HL-60 (cell line): ENCODE results near the gene TXNDC8.
"Not testable (repeated sequence)": the region's sequence is repeated elsewhere in the genome, so short reads cannot be mapped to it uniquely, and the experiment has no call there.

ENCODE experiments used
- POLR2AphosphoS5 ChIP-seq: IDR thresholded peaks from 2 replicates; pipeline ENCODE4 v1.6.1; 2012; ENCODE audit warnings: low read depth
- TF ChIP-seq, protein P1 (sequence below): IDR thresholded peaks from one replicate; pipeline ENCODE4 v1.5.1; 2011; ENCODE audit warnings: low read length, control low read depth, inconsistent platforms; ENCODE audit not compliant: insufficient read depth

DNA sequence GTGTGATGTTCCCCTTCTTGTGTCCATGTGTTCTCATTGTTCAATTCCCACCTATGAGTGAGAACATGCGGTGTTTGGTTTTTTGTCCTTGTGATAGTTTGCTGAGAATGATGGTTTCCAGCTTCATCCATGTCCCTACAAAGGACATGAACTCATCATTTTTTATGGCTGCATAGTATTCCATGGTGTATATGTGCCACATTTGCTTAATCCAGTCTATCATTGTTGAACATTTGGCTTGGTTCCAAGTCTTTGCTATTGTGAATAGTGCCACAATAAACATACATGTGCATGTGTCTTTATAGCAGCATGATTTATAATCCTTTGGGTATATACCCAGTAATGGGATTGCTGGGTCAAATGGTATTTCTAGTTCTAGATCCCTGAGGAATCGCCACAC lies 21.3 kb upstream of the TXNDC8 start:
- TF ChIP-seq, protein P1, sequence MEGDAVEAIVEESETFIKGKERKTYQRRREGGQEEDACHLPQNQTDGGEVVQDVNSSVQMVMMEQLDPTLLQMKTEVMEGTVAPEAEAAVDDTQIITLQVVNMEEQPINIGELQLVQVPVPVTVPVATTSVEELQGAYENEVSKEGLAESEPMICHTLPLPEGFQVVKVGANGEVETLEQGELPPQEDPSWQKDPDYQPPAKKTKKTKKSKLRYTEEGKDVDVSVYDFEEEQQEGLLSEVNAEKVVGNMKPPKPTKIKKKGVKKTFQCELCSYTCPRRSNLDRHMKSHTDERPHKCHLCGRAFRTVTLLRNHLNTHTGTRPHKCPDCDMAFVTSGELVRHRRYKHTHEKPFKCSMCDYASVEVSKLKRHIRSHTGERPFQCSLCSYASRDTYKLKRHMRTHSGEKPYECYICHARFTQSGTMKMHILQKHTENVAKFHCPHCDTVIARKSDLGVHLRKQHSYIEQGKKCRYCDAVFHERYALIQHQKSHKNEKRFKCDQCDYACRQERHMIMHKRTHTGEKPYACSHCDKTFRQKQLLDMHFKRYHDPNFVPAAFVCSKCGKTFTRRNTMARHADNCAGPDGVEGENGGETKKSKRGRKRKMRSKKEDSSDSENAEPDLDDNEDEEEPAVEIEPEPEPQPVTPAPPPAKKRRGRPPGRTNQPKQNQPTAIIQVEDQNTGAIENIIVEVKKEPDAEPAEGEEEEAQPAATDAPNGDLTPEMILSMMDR: not testable (repeated sequence)
- TF ChIP-seq POLR2AphosphoS5: not testable (repeated sequence)
